ENCODE data around the gene ARMC12.

ARMC12 gene

DNA sequence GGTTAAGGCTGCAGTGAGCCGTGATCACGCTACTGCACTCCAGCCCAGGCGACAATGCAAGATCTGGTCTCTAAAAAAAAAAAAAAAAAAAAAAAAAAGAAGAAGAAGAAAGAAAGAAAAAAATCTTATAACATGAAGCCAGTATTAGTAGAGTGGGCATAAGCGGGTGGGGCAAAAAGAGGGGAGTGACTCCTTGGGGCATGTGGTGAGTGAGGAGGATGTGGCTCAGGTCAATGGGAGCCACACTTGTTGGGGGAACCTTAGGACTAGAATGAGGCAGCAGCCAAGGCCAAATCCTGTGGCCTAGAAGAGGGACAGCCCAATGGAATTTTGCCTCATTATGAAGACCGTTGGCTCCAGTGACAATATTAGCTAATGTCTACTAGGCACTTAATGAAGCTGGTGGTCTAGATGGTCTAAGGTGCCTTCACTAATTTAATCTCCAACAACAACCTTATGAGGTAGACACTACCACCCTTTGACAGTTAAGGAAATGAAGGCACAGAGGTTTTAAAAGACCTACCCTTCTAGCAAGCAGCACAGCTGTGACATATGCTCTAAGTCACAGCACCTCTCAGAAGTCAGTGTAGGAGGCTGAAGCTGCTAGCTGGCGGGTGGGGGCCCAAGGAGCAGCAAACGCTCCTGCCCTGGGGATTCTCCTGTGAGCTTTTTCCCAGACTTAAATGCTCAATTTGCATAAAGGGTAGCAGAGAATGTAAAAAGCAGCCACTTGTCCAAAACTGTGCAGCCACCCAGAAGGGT is 23.6 kb upstream of the ARMC12 start:
- TF ChIP-seq GATA2 (IDR thresholded peaks at IDR 0.05; ENCODE audit: low read depth, low read length) (no peak), GATA3 (IDR thresholded peaks at IDR 0.05; ENCODE audit: low read depth, low read length) (no peak)

DNA sequence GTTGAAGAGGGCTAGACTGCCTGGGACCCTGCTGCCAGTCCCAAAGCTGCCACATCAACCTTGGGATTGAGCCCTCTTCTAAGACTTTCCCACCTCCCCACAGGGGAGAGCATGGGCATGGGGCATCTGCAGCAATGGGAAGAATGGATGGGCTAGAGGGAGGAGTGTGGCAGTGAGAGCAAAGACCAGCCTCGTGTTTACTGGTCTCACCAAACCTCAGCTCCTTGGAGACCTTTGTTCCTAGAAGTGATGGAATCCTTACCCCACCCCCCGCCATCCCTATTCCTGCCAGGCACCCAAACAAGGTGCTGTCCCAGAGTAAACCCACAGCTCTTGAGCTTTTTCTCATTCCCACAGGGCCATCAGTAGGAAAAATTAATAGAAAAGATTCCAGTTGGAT is 20.0 kb upstream of the ARMC12 start:
- TF ChIP-seq GATA3 (IDR thresholded peaks at IDR 0.05; ENCODE audit: low read depth, low read length) (no peak), GATA2 (IDR thresholded peaks at IDR 0.05; ENCODE audit: low read depth, low read length) (no peak)

GRCh38 chr6:35717449-35718374 is 19.1 kb upstream of the ARMC12 start:
- TF ChIP-seq GATA2 (IDR thresholded peaks at IDR 0.05; ENCODE audit: low read depth, low read length) = no peak

DNA sequence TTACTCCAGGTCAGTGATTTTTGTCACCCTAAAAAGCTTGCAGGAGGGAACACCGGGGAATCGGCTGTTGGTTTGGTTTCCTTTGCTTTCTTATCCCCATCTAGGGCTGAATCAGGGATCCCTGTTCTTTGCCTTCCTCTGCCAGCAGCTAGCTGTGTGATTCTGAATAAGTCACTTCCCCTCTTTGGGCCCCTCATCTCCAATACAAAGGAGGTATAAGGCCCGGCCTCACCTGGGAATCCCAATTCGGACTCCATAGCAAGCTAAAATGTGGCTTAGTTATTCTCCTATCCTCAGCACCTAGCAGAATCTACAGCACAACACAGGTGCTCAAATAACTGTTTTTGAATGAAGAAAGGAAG is 18.5 kb upstream of the ARMC12 start:
- TF ChIP-seq GATA3 (IDR thresholded peaks at IDR 0.05; ENCODE audit: low read depth, low read length) = no peak

DNA sequence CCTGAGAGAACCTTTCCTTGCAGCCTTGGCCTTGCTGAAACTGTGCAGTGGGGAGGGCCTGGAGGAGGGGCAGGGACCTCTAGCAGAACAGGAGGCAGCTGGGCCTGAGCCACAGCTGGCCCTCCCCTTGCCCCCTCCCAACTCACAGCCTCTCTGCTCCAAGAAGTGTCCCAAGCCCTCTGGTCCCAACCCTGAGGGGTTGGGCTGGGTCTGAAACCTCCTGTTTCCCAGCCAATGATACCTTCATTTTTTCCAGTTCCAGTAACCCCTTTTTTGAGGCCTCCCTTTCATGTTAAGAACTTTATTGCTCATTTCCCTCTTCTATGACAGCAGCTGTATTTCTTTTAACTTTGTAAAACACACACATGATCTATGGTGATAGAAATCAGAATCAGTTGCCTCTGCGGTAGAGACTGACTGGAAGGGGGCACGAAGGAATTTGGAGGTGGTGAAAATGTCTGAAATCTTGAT is 17.9 kb upstream of the ARMC12 start:
- TF ChIP-seq GATA3 (IDR thresholded peaks at IDR 0.05; ENCODE audit: low read depth, low read length) (no peak), GATA2 (IDR thresholded peaks at IDR 0.05; ENCODE audit: low read depth, low read length) (no peak)

DNA sequence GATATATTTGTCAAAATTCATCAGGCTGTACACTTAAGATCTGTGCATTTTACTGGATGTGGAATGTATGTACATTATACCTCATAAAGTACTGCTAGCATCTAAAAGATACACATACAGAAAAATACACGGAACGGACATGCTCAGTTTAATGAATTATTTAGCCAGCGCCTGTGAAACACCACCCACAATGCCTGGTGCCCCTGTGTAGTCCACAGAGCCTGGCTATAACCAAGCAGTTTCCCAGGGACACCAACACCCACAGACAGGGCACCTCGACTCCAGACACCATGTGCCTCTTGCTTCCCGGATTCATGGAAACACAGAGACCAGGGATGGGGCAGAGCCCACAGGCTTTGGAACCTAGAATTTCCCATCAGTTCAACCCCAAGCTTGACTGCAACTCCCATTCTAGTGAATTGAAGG is 17.4 kb upstream of the ARMC12 start:
- TF ChIP-seq GATA2 (IDR thresholded peaks at IDR 0.05; ENCODE audit: low read depth, low read length) (no peak), GATA3 (IDR thresholded peaks at IDR 0.05; ENCODE audit: low read depth, low read length) (no peak)

DNA sequence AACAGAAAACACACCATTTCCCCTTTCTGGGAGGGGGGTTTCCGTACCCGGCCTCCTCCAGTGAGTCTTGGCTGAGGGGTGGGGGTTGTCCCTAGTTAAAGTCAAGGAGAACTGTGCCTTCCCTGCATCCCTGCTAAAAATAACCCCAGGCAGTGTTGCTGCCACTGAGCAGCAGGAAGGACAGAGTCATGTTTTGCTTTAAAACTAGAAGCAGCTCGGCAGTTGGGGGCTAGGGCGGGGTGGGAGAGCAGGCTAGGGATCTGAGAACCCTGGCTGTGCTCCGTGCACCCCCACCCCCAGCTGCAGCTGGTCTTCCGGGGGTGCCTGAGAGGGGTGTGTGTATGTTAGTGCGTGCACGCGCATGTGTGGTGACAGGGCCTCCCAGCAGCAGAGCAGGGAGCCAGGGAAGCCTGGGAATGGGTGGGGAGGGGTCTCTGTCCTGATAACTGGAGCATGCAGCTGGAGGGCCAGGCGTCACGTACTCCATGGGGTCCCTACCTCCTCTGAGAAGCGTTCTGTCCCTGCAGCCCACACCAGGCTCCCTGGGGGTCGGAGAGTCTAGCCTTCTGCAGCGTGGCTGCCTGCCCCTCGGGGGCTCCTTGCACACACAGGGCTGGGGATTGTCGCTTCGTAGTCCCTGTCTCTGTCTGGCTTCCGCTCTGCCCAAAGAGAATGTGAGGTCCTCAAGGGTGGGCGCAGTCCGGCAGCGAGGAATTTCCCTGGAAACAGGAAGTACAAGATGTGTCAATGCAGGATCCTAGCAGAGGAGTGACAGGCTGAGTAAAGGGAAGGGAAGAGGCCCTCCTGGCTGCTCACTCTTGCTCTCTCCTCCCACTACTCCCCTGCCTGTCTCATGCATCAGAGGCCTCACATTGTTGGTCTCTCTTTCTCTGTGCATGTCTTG is 16.8 kb upstream of the ARMC12 start:
- no peak for TF ChIP-seq GATA3 (IDR thresholded peaks at IDR 0.05; ENCODE audit: low read depth, low read length)
- no peak for TF ChIP-seq GATA2 (IDR thresholded peaks at IDR 0.05; ENCODE audit: low read depth, low read length)

- TF ChIP-seq GATA2 (IDR thresholded peaks at IDR 0.05; ENCODE audit: low read depth, low read length) (no peak), GATA3 (IDR thresholded peaks at IDR 0.05; ENCODE audit: low read depth, low read length) (no peak)
Measured at GRCh38 chr6:35722121-35722761, 14.6 kb upstream of the ARMC12 start.

GRCh38 chr6:35723587-35723986 is 13.2 kb upstream of the ARMC12 start:
- no peak for TF ChIP-seq GATA2 (IDR thresholded peaks at IDR 0.05; ENCODE audit: low read depth, low read length)

- no peak for TF ChIP-seq GATA3 (IDR thresholded peaks at IDR 0.05; ENCODE audit: low read depth, low read length)
- no peak for TF ChIP-seq GATA2 (IDR thresholded peaks at IDR 0.05; ENCODE audit: low read depth, low read length)
Measured at GRCh38 chr6:35724059-35724458, 12.8 kb upstream of the ARMC12 start.

DNA sequence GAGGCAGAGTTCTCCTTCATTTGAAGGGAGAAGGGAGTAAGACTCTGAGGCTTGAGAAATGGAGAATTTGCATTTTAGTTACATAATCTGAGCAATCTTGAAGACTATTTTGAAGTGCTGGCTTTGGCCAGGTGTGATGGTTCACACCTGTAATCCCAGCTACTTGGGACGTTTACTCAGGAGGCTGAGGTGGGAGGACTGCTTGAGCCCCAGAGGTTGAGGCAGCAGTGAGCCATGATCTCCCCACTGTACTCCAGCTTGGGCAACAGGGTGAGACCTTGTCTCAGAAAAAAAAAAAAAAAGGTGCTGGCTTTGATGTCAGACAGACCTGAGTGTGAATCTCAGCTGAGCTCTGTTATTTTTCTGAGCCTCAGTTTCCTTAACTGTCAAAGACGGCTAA is 12.4 kb upstream of the ARMC12 start:
- TF ChIP-seq GATA2 (IDR thresholded peaks at IDR 0.05; ENCODE audit: low read depth, low read length) (no peak), GATA3 (IDR thresholded peaks at IDR 0.05; ENCODE audit: low read depth, low read length) (no peak)

DNA sequence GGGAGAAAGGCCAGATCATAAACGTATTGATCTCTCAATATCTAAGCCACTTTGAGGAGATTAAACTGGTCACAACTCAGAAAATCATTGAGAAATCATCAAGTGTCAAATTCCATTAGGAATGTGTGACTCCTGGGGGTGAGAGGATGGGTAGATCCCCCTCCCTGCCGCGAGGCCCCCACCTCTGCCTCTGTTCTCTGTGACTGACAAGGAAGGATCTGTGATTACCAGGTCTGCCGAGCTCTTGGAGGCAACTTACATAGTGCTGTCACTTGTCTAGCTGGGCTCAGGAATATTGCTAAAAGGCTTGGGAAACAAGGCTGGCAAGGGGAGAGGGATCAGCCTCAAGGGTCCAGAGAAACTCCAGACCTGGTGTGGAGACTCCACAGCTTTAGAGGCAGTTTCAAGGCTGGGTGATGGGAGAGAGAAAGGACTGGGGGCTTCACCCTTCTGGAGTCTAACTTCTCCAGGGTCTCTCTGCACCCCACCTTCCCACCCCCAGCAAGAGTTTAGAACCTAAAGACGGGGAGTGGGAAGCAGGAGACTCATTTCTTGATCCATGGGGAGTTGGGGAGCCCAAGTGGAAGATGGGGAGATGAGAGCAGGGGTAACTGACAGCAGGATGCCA is 11.6 kb upstream of the ARMC12 start:
- TF ChIP-seq GATA3 (IDR thresholded peaks at IDR 0.05; ENCODE audit: low read depth, low read length) = no peak
- no peak for TF ChIP-seq GATA2 (IDR thresholded peaks at IDR 0.05; ENCODE audit: low read depth, low read length)

DNA sequence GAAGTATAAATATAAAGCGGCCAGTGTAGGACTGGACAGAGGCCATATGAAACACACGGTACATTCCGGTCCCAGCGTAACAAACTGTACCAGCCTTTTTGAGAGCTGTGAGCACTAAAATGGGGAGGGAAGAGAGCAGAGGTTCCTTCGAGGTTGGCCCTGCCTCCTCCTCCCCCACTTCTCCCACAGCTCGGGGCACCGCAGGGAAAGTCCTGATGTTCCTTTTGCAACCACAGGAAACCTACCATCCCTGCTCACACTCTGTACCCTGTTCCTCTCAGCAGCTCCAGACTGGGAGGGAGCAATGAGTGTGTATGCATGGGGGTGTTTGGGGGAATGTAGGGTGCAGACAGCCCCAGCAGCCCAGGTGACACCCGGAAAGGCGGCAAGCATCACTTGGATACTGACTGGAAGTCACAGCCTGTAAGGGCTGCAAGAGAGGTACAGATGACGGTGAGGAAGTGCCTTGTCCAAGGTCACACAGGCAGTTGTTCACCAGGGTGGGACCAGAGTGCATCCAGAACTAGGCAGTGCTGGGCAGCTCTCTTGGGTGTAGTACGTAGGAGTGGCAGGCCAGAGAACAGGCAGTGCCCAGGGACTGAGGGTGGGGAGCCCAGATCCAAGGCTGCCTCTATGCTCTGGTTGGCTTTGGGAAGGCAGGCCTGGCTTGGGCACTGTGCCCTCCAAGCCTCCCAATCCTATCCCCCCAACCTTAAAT is 11.0 kb upstream of the ARMC12 start:
- no peak for TF ChIP-seq GATA3 (IDR thresholded peaks at IDR 0.05; ENCODE audit: low read depth, low read length)
- TF ChIP-seq GATA2 (IDR thresholded peaks at IDR 0.05; ENCODE audit: low read depth, low read length) = no peak

Measured in SH-SY5Y (cell line).